HG02973 (cell line): ENCODE measurements around the gene ZNF778.

Experiments
- ATAC-seq: cut with Tn5 transposase; IDR thresholded peaks from one replicate; pipeline ENCODE4 v1.9.1; 2021; ENCODE audit warnings: moderate library complexity; ENCODE audit not compliant: unreplicated experiment

ZNF778 gene

GRCh38 chr16:89273741-89274472, 56.4 kb downstream of the ZNF778 start:
- ATAC-seq = no peak

GRCh38 chr16:89274561-89275283, 57.2 kb downstream of the ZNF778 start:
- ATAC-seq = no peak

- no peak for ATAC-seq
Measured at GRCh38 chr16:89275284-89275584, 57.7 kb downstream of the ZNF778 start.

- ATAC-seq = no peak
Measured at GRCh38 chr16:89275837-89276720, 58.6 kb downstream of the ZNF778 start.

GRCh38 chr16:89277049-89277448, 59.5 kb downstream of the ZNF778 start:
- ATAC-seq = no peak

GRCh38 chr16:89277641-89278341, 60.3 kb downstream of the ZNF778 start:
- no peak for ATAC-seq

- no peak for ATAC-seq
Measured at GRCh38 chr16:89278441-89279240, 61.1 kb downstream of the ZNF778 start.

DNA sequence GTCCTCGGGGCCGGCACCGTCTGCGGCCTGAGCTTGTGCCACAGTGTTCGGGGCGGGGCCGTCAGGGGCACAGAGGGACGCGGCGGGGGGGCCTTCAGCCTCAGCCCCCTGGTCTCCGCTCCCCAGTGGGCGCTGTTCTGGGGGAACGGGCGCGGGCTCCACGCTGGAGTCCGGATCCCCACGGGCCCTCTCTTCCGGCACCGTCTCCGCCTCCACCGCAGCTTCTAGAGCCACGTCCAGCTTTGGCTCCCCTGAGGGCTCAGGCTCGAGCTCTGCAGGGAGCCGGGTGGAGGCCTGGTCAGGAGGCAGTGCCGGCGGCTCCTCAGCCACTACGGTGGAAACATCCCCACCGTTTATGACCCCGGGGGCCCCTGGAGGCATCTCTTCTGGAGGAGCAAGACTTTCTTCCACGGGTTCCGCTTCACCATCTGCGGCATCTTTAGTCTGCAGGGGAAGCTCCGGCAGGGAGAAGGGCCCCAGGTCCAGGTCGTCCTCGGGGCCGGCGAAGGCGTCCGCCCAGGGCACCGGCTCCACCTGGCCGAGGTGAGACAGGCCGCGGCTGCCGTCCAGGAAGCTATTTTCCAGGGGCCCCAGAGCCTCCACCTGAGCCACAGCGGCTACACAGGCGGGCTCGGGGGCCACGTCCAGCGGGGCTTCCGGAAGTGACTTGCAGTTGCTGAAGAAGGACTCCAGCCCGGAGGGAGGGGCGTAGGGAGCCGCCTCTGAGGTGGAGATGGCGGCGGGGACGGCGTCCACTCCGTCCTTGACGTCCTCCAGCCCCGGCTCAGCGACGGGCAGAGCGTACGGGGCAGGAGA, 62.4 kb downstream of the ZNF778 start:
- ATAC-seq = no peak

DNA sequence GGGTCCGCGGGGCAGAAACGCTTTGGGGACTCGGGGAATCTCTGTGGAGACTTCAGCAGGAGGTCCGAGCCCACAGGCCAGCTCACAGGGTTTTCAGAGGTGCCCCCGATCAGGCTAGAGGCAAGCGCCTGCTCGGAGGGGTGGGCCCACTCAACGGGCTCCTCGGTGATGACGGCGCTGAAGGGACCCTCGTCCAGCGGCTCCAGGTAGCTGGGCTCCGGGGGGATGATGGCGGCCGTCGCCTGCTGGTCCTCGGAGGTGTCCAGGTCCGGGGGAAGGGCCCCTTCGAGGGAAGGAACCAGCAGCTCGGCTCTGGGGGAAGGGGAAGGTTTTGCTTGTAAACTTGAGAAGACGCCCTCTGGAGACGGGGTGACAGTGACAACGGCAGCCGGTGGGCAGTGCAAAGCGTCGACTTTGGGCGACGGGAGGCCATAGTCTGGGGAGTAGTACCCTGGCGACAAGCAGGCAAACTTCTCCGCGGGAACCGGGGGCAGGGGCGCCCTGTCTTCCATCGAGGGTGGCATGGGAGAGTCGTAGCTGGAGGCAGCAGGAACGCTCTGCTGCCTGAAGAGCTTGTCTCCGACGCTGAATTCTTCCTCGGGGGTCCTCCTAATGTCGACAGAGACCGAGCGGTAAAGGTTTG, 63.2 kb downstream of the ZNF778 start:
- ATAC-seq = no peak

- no peak for ATAC-seq
Measured at GRCh38 chr16:89281189-89281577, 63.7 kb downstream of the ZNF778 start.

DNA sequence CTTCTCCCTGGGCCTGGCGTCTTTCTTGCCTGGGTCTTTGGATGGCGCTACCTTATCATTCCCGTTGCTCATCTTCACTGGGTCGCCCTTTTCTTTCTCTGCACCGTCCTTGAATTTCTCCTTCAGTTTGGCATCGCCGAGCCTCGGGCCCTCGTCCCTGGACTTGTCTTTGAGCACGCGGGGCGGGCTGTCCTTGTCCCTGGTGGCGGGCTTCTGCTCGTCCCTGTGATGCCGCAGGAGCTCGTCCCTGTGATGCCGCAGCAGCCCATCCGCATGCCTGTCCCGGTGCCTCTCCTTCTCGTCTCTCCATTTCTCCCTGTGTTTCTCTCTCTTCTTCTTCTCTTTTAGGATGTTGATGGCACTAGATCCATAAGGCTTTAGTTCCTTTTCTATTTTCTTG, 64.3 kb downstream of the ZNF778 start:
- no peak for ATAC-seq

DNA sequence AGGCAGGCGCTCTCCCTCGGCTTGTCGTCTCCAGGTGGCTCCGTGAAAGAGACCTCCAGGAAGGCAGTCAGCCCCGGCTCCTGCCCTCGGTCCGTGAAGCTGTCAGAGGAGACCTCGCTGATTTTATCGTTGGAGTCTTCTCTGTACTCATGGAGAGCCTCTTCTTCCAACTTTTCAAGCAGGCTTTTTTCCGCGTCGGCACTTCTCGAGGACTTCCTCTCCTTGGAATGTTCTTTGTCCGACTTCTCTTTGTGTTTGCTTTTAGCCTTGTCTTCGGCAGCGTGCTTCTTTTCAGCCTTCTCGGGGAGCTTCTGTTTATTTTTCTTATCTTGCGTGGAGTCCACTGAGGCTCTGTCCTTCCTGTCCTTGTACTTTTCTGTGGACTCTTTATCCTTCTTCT, 65.0 kb downstream of the ZNF778 start:
- no peak for ATAC-seq

GRCh38 chr16:89283449-89283848, 65.9 kb downstream of the ZNF778 start:
- no peak for ATAC-seq

DNA sequence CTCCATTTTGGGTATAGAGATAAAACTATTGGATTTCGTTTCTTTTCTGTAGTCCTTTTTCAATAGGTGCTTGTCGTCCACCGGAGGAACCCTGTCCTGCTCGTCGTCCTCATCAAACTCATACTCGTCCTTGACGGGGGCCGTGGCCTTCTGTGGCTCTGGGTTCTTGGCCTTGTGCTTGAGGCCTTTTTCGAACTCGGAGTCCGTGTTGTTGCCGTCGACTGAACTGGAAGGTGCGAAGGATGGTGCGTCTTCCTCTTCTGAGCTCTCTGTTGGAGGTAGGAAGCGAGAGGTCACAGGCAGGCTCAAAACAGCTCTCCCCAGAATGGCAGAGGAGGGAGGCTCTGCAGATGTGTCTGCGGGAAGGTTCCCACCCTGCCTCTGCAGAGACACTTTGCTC, 67.9 kb downstream of the ZNF778 start:
- ATAC-seq = no peak

GRCh38 chr16:89286096-89286495, 68.6 kb downstream of the ZNF778 start:
- no peak for ATAC-seq
